Activated T-cell treated with anti-CD3 and anti-CD28 coated beads, Interleukin-2, amount 50 U/mL, for 48 hours (primary cell): ENCODE measurements around the gene ADCK1.
"Not testable (repeated sequence)": the region's sequence is repeated elsewhere in the genome, so short reads cannot be mapped to it uniquely, and the experiment has no call there.

Experiments used
- DNase-seq, 2 experiments: peaks; one replicate each; pipeline ENCODE4 v3.0.0-alpha.2; 2020

Gene ADCK1

DNA sequence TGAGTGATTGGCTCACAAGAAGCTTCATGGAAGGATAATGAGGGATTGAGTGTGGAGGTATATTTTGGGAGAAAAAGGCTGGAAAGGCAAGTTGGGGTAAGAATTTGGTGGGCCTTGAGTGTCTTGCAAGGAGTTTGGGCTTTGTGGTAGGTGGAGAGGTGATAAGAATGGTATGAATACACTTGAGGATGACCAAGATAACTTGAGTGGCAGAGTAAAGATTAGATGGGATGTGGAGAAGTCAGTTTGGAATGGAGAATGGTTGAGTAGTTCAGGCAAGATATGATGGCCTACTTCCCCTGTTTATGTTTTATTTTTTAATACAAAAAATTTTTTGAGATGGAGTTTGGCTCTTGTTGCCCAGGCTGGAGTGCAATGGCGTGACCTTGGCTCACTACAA is 9.1 kb downstream of the ADCK1 start:
- no peak for DNase-seq

DNA sequence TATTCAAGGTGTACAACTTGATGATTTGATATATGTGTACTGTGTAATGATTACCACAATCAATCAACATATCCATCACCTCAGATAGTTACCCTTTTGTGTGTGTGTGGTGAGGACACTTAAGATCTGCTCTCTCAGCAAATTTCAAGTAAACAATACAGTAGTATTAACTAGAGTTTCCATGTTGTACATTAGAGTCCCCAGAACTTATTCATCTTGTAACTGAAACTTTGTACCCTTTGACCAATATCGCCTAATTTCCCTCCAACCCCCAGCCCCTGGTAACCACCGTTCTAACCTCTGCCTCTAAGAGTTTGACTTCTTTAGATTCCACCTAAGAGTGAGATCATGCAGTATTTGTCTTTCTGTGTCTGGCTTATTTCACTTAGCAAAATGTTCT is 12.1 kb downstream of the ADCK1 start:
- no peak for DNase-seq

DNA sequence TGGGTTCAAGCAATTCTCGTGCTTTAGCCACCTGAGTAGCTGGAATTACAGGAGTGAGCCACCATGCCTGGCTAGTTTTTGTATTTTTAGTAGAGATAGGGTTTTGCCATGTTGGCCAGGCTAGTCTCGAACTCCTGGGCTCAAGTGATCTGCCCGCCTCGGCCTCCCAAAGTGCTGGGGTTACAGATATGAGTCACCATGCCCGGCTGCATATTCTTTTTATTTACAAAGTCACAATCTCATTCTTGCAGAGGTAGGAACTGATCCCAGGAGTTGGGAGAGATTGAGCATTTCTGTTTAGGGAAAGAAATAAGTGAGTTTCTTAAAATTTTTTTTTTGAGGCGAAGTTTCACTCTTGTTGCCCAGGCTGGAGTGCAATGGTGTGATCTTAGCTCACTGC is 12.8 kb downstream of the ADCK1 start:
- not testable (repeated sequence) for DNase-seq

DNA sequence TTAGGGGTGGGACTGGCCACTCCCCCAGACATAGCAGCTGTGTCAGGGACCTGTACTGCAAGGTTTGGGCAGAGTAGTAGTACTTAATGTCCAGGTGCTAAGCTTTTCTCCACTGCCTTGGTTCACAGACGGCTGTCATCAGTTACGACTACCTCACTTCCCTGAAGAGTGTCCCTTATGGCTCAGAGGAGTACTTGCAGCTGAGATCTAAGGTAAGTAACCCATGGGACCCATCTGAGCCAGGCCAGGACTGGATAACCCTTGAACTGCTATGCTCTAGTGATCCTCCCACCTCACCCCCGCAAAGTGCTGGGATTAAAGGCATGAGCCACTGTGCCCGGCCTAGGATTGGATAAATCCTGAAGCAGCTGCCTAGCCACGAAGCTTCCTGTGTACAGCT is 22.4 kb downstream of the ADCK1 start:
- DNase-seq, result no peak

DNA sequence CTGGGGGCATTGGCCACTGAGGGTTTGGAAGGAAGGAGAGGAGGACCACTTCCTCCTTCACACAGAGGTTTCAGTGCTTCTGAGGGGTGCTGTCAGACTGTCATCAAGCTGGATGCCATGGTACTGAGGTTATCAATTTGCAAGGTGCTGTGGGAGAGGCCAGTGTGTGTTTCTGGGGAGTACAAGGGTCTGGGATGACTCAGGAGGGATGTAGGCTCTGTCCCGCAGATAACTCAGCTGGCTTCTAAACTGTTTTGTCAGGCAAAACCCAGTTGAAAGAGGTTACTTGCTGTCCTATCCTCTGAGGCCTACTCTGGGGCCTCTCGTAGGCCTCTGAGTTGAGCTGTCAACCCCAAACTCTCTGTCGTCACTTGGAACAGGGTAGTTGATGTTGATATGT is 22.8 kb downstream of the ADCK1 start:
- no peak for DNase-seq

DNA sequence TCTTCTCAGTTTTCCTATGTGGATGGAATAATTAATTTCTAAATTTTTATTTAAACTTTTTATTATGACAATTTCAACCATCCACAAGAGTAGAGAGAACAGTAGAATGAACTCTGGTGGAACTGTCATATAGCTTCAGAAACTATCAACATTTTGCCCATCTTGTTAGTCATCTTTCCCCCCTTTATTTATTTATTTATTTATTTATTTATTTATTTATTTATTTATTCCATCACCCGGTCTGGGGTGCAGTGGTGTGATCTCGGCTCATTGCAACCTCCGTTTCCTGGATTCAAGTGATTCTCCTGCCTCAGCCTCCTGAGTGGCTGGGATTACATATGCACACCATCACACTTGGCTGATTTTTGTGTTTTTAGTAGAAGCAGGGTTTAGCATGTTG is 23.5 kb downstream of the ADCK1 start:
- no peak for DNase-seq

DNA sequence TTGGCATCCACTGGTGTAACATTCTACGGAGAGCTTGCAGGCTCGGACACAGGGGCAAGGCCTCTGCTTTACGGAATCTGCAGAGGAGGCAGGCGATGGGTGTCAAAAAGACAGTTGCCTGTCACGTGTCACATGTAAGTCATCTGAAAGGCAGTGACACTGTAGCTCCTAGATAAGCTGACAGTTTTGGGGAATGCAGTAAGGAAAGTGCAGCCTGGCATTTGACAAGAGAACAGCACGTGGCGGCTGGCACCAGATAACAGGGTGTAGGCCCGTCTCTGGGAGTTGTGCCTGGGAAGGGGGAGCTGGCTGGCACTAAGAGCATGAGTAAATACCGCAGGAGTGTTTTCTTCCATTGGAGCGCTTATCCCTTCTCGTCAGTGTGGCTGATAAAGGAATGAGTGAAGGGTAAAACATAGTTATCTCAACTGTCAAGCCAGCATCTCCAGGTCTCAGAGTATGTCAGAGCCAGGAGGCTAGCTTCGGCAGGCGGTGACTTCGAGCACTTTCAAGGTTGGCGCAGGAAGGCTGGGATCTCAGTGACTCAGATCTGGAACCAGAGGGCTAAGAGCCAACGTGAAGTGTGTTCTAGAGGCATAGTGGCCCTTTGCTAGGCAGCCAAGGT is 26.1 kb downstream of the ADCK1 start:
- DNase-seq, result no peak

DNA sequence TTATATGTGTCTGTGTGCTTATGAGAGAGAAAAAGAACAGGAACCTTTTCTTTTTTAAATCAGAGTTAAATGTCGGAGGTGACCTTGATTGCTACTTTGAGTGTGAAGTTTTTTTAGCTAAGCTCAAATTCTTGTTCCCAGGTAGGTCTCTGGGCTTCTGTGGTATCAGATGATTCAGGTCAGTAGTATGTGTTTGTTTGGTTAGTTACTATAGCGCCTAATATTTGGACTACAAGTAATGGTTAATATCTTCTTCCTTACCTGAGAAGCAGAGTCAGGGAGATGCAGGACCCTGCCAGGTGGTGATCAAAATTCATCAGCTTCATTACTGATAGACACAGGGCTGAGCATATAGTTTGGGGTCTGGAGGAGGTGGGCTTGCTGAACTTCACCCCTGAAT is 30.8 kb downstream of the ADCK1 start:
- DNase-seq, result no peak

DNA sequence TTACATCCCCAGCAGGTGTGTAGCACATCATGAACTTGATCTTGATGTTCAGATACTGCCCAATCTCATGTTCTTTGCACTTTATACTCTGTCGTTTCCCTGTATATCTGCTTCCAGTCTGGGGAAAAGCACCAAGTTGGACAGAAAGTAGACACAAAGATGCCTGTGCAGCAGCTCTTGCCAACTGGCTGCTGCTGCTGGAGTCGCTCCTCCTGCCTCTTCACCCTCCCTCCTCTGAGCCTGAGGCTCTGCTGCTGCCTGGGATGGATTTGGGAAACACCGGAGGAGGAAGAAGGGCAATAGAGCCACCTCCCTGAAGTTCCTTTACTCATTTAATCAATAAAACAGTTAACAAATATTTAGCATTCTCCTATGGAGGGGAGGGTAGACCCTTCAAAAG is 32.4 kb downstream of the ADCK1 start:
- no peak for DNase-seq

DNA sequence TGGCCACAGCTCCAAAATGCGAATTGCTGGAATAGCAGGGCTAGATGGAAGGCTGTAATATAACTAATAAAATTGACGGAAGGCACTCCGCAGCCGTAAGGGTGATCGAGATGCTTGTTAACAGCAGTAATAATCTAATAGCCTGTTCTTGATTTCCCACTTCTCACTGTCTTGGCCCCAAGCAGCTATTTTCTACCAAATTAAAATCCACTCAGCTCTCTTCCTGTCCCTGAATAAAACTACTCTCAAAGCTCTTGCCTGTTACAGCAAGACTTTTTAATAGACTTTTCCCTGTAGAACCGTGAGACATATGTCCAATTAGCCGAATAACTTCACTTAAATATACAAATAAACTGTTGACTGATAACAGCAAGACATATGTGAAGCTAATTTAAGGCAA is 38.0 kb downstream of the ADCK1 start:
- no peak for DNase-seq

DNA sequence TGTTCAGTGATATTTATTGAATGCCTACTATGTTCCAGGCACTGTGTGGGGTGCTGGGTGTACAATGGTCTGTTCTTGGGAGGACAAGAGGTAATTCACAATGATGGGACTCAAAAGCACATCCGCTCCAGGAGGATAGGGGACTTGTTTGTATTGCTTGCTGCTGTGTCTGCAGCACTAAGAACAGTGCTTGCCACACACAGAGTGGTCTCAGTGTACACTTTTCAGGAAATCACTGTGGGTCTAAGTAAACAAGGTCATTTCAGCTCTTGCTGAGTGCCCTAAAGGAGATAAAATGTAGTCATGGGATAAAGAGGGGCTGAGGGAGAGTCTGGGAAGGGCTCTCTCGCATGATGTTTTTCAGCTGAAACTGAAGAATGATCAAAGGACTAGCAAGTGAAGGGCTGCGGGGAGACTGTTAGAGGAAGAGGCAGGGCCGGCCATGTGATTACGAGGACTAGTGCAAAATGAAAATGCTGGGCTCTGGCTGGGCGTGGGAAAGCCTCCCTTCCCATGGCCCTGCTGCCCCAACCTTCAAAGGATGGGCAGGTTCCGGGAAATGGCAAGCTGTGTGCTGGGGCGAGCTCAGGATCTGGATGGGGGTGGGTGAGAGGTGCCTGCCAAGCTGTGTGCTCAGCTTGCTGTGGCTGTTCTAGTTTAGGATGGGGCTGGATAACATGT is 39.1 kb downstream of the ADCK1 start:
- DNase-seq, result no peak

DNA sequence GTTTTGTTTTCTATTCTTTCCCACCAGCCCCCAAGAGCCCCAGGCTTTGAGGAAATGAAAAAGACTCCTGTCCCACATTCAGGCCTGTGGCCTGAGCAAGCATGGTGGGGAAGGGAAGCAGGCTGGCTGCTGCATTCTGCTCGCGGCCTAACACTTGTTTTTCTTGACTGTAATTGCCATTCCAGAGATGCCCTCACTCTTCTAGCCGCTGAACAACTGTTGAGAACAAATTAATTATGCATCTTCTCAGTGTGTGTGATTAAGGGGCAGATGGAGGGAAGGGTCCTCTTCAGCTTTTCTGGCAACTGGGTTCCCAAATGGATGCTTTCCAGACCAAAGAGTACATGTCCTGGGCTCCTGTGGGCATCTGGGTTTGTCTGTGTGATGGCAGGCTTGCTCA is 43.3 kb downstream of the ADCK1 start:
- DNase-seq, result no peak

DNA sequence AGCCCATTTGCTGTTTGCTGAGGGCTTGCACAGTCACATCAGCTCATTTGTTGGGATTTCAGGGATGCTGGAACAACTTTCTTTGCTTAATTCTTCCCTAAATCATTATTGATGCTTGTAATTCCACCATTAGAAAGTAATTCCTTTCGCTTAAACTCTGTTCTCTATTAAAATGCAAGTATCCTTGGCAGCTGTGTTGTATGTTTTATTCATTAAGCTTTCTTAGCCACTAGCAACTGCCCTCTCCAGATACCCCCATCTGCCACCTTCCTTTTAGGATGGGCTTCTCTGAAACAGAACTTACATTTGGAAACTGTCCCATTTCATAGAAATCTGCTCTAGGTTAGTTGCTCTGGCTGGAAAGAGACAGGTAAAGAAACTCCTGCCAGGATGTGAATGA is 43.7 kb downstream of the ADCK1 start:
- no peak for DNase-seq

DNA sequence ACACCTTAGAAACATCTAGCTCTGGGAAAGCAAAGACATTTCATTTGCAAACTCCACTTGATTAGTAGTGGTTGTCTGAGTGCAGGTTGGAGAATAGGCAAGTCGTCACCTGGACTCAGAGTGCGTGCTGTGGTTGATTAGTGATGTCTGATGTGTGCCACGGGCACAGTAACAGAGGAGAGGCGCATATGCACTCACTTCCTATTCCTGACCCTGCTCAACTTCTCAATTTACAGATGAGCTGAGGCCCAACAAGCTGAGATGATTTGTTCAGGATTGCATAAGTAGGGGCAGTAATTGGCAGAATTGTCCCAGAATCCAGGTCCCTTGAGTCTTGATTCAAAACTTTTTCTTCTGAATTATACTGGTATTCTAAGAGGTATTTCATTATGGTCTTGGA is 44.9 kb downstream of the ADCK1 start:
- no peak for DNase-seq

DNA sequence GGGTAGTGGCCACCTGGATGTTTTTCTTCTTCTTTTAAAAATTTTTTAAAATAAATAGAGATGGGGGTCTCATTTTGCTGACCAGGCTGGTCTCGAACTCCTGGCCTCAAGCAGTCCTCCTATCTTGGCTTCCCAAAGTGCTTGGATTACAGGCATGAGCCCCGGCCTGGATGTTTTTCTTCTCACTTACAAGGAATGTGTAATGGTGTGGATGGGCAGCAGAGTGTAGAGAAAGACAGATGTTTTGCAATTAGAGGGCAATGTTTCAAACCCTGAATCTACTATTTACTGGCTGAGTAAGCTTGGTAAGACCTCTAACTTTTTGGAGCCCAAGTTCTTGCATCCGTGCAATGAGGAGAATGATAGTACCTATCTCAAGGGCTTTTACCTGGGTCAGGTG is 48.1 kb downstream of the ADCK1 start:
- DNase-seq, result no peak

DNA sequence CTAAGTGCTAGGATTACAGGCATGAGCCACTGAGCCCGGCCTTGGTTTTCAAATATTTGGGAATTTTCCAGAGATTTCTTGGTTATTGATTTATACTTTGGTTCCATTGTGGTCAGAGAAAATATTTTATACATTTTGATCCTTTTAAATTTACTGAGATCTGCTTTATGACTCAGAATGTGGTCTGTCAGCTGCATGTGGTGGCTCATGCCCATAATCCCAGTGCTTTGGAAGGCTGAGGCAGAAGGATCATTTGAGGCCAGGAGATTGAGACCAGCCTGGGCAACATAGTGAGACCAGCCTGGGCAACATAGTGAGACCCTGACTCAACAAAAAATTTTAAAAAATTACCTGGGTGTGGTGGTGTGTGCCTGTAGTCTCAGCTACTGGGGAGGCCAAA is 49.8 kb downstream of the ADCK1 start:
- DNase-seq, result no peak

DNA sequence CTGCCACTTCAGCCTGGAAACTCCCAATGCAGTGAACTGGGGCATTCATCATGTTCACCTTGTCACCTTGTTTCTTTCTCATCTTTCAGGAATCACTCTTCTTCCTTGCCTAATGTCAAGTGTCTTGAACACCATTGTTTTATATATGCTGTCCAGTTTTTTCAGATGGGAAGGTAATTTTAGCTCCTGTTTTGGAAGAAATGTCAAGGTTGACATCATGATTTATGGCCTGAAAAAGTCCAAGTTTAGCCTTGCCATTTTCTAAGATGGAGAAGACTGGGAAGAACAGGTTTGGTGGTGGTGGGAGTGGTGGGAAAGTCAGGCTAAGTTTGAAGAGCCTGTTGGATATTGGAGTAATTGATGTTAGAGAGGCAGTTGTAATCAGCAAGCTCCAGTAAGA is 54.0 kb downstream of the ADCK1 start:
- DNase-seq, result no peak

DNA sequence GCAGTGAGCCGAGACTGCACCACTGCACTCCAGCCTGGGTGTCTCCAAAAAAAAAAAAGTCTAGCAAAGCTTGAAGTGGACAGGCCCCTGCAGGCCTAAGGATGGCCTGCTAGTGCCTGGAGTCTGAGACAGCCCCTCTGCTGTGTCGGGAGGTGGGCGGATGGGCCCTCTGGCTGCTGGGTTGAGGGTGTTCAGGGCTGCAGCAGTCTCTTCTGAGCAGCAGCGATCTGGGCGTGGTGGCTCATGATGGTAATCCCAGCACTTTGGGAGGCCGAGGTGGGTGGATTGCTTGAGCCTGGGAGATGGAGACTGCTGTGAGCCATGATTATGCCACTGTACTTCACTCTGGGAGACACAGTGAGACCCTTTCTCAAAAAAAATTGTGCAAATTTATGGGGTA is 57.0 kb downstream of the ADCK1 start:
- DNase-seq, result no peak

DNA sequence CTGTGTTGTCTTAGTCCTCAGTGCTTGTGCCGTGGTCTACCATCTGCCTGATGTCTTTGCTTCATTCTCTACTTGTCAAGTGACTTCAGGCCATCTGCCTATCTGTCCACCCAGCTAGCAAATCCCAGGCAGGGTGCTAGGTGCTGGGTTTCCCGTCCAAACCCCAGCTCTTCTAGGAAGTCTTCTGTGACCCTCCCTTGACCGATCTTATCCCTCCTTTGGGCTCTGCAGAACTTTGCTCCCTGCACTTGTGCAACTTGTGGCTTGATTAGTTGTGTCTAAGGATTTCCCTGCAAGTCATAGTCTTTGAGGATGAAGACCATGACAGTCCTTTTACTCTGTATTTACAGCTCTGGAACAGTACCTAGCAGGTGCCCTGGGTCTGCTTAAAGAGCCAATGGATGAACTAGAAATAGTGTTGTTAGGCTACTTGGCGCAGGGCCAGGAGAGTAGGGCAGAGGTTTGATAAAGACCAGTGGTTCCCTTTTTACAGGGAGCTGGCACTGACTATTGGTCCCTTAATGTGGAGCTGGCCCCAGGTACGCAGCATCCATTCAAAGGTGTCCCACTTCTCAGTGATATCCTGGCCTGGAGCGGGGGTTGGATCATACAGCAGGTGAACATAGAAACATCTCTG is 60.1 kb downstream of the ADCK1 start:
- no peak for DNase-seq

DNA sequence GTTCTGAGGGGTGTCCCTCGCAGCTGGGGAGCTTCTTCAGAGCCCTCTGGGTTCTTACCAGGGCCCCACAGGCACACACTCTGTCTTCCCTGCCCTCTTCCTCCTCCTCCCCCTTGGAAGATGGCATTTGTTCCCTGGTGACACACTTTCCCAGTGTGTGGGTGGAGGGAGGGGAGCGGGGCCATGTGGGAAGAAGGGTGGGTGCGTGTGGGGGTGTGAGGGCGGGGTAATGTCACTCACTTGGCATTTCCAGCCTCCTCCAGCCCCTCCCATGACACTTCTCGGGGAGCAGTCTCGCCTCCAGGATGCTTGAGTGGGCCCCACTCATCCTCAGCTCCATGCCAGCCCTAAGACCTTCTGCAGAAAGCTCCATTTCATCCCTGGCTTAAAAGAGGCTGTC is 61.3 kb downstream of the ADCK1 start:
- no peak for DNase-seq

DNA sequence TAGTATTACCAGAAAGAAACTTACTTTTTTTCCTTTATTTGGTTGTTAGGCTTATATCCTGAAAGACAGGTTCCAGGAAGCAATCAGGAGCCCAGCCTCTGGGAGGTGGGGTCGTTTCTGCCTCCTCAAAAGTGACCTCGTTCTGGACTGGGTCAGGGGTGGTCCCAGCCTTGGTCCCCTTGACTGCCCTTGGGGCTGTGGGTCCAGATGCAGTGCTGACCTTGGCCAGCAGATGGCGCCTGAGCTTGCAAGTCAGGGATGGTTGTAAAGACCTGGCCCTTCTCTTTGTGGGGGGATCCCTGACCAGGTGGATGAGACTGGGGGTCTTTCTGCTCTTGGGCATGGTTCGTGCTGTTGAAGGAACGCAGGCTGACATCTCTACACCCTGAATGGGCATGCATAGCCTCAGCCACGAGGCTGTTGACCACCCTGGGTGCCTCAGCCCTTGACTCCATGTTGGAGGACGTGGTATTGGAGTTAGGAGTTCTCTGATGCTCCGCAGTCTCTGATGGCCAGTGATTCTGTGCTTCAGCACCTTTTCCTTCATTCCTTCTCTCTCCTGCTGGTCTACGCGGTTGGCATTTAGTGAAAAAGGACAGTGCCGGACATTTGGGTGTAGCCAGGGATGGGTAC is 62.4 kb downstream of the ADCK1 start:
- DNase-seq, result peak; percentile 86 to 87

DNA sequence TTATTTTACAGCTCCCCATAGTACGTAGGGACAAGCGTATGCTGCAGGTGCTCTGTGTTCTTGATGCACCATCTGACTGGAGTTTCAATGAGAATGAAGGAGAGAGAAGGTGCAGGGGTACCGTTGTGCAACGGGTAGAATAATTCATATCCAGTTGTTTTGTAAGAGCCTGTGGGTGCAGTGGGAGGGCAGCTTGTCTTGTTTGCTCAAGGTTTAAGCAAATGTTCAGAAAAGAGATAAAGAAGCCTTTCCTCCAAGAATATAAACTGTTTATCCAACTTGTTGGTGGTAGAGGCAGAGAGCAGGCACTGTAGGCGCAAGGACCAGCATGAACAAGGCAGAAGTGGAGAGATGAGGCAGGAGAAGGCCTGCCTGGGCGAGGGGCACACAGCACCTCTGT is 64.2 kb downstream of the ADCK1 start:
- no peak for DNase-seq

DNA sequence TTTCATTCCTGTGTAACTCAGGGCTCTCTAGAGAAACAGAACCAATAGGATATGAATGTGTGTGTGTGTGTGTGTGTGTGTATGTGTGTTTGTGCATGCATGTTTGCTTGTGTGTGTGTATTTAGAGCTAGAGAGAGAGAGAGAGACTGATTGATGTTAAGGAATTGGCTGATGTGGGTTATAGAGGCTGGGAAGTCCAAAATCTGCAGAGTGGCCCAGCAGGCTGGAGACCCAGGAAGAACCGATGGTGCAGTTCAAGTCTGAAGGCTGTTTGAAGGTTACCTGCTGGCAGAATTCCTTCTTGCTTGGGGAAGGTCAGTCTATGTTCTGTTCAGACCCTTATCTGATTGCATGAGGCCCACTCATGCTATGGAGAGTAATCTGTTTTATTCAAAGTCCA is 64.7 kb downstream of the ADCK1 start:
- no peak for DNase-seq

DNA sequence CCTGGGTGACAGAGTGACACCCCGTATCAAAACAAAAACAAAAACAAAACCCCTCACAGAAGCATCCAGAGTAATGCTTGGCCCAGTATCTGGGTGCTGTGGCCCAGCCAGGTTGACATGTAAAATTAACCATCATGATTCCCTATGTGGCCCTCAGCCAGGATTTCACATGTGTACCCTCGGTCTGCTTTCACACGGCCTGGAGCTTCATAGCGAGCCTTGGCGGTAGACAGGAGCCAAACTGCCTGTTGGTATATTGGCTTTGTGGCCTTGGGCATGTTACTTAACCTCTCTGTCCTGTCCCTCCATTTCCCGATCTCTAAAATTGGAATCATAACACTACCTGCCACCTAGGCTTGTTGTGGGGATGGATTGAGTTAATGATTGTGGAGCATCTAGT is 65.5 kb downstream of the ADCK1 start:
- no peak for DNase-seq
